SIG-M5 (cell line): Measurements from ENCODE around the gene NIP7.
"Not testable (repeated sequence)": the region's sequence is repeated elsewhere in the genome, so short reads cannot be mapped to it uniquely, and the experiment has no call there.

Experiments
- DNase-seq: peaks from one replicate; lab custom pipeline; 2025; lab: John Stamatoyannopoulos, UW

NIP7 gene

GRCh38 chr16:69339289-69340094 lies at the start of gene NIP7, which contains the start of gene COG8:
Gene NIP7 (plus strand): TSS chr16:69339772. CDS start chr16:69339830, 58 bp downstream.
Gene COG8 (minus strand): TSS chr16:69339564. CDS start chr16:69339552, 12 bp downstream.
- peak; percentile 86 for DNase-seq

- not testable (repeated sequence) for DNase-seq
Measured at GRCh38 chr16:69291657-69292056, 47.9 kb upstream of the NIP7 start.

- DNase-seq, result no peak
Measured at GRCh38 chr16:69293401-69293800, 46.2 kb upstream of the NIP7 start.

DNA sequence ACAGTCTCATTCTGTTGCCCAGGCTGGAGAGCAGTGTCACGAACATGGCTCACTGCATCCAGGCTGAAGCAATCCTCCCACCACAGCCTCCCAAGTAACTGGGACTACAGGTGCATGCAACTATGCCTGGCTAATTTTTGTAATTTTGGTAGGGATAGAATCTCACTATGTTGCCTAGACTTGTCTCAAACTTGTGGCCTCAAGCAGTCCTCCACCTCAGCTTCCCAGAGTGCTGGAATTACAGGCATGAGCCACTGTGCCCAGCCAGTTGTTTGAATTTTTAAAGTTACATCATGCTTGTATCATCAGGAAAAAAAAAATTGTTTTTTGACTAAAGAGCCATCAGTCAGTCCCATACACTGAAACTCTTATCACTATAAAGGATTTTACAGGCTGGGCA lies 45.5 kb upstream of the NIP7 start:
- no peak for DNase-seq

DNA sequence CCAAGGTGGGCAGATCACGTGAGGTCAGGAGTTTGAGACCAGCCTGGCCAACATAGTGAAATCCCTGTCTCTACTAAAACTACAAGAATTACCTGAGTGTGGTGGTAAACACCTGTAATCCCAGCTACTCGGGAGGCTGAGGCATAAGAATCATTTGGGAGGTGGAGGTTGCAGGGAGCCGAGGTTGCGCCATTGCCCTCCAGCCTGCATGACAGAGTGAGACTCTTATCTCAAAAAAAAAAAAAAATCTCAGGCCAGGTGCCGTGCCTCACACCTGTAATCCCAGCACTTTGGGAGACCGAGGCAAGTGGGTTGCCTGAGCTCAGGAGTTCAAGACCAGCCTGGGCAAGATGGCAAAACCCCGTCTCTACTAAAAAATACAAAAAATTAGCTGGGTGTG lies 42.8 kb upstream of the NIP7 start:
- DNase-seq, result not testable (repeated sequence)

DNA sequence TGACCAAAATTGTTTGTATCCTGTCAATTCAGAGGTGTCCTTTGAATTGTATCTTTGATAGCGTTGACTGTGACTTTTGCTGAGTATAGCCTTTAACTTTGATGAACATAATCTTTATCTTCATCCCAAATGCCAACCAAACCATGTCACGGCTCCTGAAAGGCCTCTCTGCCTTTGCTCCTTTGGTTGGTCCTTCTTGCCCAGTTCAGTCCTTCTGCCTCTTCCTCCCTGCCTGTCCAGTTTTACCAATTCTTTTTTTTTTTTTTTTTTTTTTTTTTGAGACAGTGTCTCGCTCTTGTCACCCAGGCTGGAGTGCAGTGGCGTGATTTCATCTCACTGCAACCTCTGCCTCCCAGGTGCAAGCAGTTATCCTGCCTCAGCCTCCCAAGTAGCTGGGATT lies 41.3 kb upstream of the NIP7 start:
- DNase-seq, result no peak

DNA sequence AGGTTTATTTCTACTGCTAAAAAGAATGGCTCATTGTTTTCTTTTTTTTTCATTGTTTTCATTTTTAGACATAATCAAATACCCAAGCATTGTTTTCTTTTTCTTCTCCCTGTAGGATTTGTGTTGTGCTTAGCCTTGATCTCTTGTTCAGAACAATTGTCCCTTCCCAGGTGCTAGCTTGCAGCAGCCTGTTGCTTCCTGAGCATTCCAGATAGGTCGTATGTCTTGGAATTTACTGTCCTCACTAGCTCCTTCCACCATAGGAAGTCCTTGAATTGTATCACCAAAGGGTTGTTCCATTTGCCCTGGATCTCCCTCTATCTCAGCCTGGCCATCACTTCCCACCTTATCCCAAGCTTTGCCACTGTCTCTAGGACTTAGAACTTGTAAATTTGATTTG lies 38.4 kb upstream of the NIP7 start:
- no peak for DNase-seq

GRCh38 chr16:69301861-69302260 lies 37.7 kb upstream of the NIP7 start:
- DNase-seq, result no peak

DNA sequence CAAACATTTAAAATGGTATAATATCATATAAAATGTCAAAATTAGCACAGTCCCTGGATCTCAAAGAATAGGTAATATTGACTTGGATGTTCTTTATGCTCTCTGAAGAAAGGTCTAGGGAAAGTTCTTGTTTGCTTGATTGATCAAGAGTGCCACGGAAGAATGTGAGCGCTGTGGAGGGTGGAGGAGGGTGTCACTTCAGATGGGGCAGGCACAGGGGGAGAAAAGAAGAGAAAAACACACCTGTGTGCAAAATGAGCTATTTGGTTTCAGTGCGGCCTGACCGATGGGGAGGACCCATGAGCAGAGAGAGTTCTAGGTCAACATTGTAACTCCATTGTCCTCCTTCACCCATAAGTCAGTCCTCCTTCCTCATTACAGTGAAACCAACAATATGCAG lies 37.3 kb upstream of the NIP7 start:
- DNase-seq, result no peak

DNA sequence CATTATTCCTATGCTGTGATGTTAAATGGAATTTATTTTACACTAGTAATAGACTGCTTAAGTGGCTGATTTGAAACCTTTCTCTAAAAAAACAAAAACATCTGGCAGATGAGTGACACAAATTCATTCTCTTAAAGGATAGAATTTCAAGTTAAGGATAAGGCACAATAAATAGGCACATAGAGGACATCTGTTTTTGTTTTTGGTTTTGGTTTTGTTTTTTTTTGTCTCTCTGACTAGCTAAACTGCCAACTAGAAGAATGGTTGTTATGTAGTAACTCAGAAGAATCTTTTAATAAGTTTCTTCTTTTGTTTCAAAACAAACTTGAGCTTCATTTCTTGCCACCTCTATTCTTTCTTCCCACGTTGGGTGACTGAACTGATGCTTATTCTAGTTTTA lies 33.5 kb upstream of the NIP7 start:
- no peak for DNase-seq

GRCh38 chr16:69307091-69307490 lies 32.5 kb upstream of the NIP7 start:
- DNase-seq, result no peak

DNA sequence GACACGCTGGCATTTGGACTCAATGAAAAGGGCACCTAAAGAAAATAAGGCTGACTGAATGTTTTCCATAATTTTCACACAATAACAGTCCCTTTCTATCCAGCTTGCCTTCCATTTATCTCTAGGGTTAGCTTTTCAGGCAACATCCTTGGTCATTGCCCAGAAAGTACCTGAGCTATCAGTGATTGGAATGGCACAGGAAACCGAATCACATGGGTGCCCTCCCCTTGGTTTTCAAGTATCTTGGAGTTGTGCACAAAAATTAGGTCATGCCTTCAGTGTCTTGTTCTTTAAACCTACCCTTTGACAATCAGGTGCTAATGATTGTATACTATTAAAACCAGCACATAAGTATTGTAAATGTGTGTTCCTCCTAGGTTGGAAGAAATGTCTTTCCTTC lies 31.7 kb upstream of the NIP7 start:
- no peak for DNase-seq

GRCh38 chr16:69309316-69309715 lies 30.3 kb upstream of the NIP7 start:
- no peak for DNase-seq

- DNase-seq, result peak; percentile 59
Measured at GRCh38 chr16:69310653-69311532, 28.7 kb upstream of the NIP7 start, which contains the start of gene VPS4A. Gene VPS4A (plus strand): TSS chr16:69311350. CDS start chr16:69311512, 162 bp downstream.

- DNase-seq, result no peak
Measured at GRCh38 chr16:69311533-69312387, 27.8 kb upstream of the NIP7 start.

- no peak for DNase-seq
Measured at GRCh38 chr16:69313469-69313868, 26.1 kb upstream of the NIP7 start.

- no peak for DNase-seq
Measured at GRCh38 chr16:69314534-69314933, 25.0 kb upstream of the NIP7 start.

- no peak for DNase-seq
Measured at GRCh38 chr16:69315486-69316311, 23.9 kb upstream of the NIP7 start.

DNA sequence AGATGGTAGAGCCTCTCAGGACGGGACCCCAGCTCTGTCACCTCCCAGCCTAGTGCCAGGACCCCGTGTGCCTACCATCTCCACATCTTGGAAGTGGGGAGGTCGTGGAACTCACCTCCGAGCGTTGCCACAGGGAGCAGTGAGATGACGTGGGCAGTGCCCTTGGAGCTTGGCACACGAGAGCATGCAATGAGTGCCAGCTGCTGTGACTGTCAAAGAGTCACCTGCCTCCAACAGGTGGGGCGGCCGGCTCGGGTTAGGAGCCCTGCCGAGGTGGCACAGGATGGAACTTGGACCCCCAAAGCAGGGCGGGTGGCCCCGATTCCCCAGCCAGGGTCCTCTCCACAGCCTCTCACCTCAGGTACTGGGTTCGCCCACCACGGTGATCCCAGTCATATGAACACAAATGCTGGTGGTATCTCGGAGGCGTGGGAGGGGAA lies 23.0 kb upstream of the NIP7 start:
- no peak for DNase-seq

GRCh38 chr16:69318177-69318910 lies 21.2 kb upstream of the NIP7 start:
- no peak for DNase-seq
